Ishikawa (cell line): ENCODE results near the gene AGTRAP.

Experiments used
- CREB1 ChIP-seq: IDR thresholded peaks from 2 replicates; pipeline ENCODE4 v1.6.1; 2012; ENCODE audit warnings: low read depth
- EGR1 ChIP-seq: IDR thresholded peaks from 2 replicates; pipeline ENCODE4 v1.6.1; 2012
- EP300 ChIP-seq: IDR thresholded peaks from 2 replicates; pipeline ENCODE4 v1.6.1; 2012; ENCODE audit warnings: borderline replicate concordance
- FOXM1 ChIP-seq: IDR thresholded peaks from 2 replicates; pipeline ENCODE4 v1.6.1; 2012; ENCODE audit warnings: low read depth, borderline replicate concordance
- MAX ChIP-seq: IDR thresholded peaks from 2 replicates; pipeline ENCODE4 v1.6.1; 2012
- REST ChIP-seq: IDR thresholded peaks from 2 replicates; pipeline ENCODE4 v1.6.1; 2012; ENCODE audit warnings: low read depth, mild to moderate bottlenecking
- TCF12 ChIP-seq: IDR thresholded peaks from 2 replicates; pipeline ENCODE4 v1.6.1; 2012; ENCODE audit warnings: low read depth
- USF1 ChIP-seq: IDR thresholded peaks from 2 replicates; pipeline ENCODE4 v1.6.1; 2012
- YY1 ChIP-seq: IDR thresholded peaks from 2 replicates; pipeline ENCODE4 v1.6.1; 2012; ENCODE audit warnings: low read depth

- TF ChIP-seq REST (no peak), YY1 (no peak), EP300 (no peak), FOXM1 (no peak), TCF12 (no peak), EGR1 (no peak), CREB1 (no peak), USF1 (no peak), MAX (no peak)
Measured at GRCh38 chr1:11784256-11784992, 48.5 kb downstream of the AGTRAP start.
